Right lobe of liver (tissue), 6 donors: Measurements from ENCODE around the gene GRIK2. TPM values are rescaled to one million over a fixed set of nuclear protein-coding genes. Genes with fewer than 3 reads are reported as not detected.

ENCODE experiments used
- ATAC-seq, 4 donors: fragments of 200-7000 bp; cut with Tn5 transposase; one replicate each; pipeline ENCODE4 v1.9.1; 2020; ENCODE audit warnings: mild to moderate bottlenecking in 4 of 4, moderate library complexity in 4 of 4
- DNase-seq, 3 donors: peaks; one replicate each; pipeline ENCODE4 v3.0.0-alpha.2; 2020
- H3K27ac ChIP-seq, 3 donors: fragments of 200-600 bp; one replicate each; pipeline ENCODE4 v1.8.0; 2022
- H3K27me3 ChIP-seq, 2 donors: fragments of 200-600 bp; one replicate each; pipeline ENCODE4 v1.8.0; 2022
- H3K36me3 ChIP-seq, 4 donors: fragments of 200-600 bp; sonication (generic) in 1 of 4; one replicate each; pipeline versions ENCODE4 v1.5.1 to v1.8.0; 2017 to 2022; ENCODE audit warnings: control low read depth in 1 of 4
- H3K4me1 ChIP-seq, 4 donors: fragments of 200-600 bp; sonication (generic) in 1 of 4; one replicate each; pipeline versions ENCODE4 v1.5.1 to v1.8.0; 2017 to 2022; ENCODE audit warnings: control low read depth in 1 of 4
- H3K4me3 ChIP-seq, 3 donors: fragments of 200-600 bp; one replicate each; pipeline ENCODE4 v1.8.0; 2022
- H3K9me3 ChIP-seq, 4 donors: fragments of 200-600 bp; sonication (generic) in 1 of 4; one replicate each; pipeline versions ENCODE4 v1.5.1 to v1.8.0; 2017 to 2022; ENCODE audit warnings: control low read depth in 1 of 4
- POLR2A ChIP-seq: fragments of 450-650 bp; IDR thresholded peaks from one replicate; pipeline ENCODE4 v1.6.1; 2017; ENCODE audit warnings: antibody characterized with exemption, mild to moderate bottlenecking
- WGBS: methylation state at CpG from one replicate; pipeline ENCODE4 v1.1.6; 2018; ENCODE audit warnings: low coverage, low lambda C conversion rate; ENCODE audit not compliant: insufficient coverage; ENCODE audit errors: missing lambda C conversion rate; 5-methylcytosine and 5-hydroxymethylcytosine counted together
- intact Hi-C, 2 donors: fragments of 100-400 bp; cut with DNase I; formaldehyde crosslinking; loops; one replicate each; pipeline versions ENCODE4 v1.11.2 to v1.14.1; 2022
- total RNA-seq, 6 experiments: library from RNA; depleted of rRNA in 2 of 6; stranded (reverse); fragments of >200 nt in 2 of 6; fragmentation: NEBNext Ultra II Directional in 3 of 6; extraction: Animal tissue kit (Norgen Biotek cat#: 25700) in 3 of 6; gene quantifications; one replicate each; pipeline versions ENCODE4 v1.1.0 to v1.2.4, GENCODE V29; 2016 to 2023
- TF ChIP-seq, protein P1 (sequence below), 4 donors: fragments of 200-600 bp in 3 of 4; fragments of 450-650 bp in 1 of 4; IDR thresholded peaks; one replicate each; pipeline versions ENCODE4 v1.5.1 to v1.8.0; 2016 to 2022; ENCODE audit warnings: antibody characterized with exemption in 4 of 4, mild to moderate bottlenecking in 2 of 4
- donor health status: DM: no; HTN: yes; CAD: no.
- donor health status: DM: no; HTN: no; CAD: no.
- donor health status: DM: no; HTN: no; CAD: no.
- donor health status: DM: no; HTN: yes; CAD: no.
- donor health status: DM: no; HTN: yes; CAD: no.

Gene GRIK2
- total RNA-seq, 6 experiments from 2014 or later, result 0.04 to 0.24 (median 0.09) TPM; not detected in 3

DNA sequence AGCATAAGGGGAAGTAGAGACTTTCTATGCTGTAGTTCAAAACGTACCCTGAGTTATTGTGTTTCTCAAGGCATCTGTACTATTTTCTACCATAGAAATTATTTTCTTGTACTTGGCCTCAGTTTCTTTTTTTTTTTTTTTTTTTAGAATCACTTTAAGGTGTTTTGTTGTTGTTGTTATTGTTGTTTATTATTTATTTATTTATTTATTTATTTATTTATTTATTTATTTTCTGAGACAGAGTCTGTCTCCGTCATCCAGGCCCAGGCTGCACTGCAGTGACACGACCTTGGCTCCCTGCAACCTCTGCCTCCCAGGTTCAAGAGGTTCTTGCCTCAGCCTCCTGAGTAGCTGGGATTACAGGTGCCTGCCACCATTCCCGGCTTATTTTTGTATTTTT, 179.1 kb downstream of the GRIK2 start:
- Histone ChIP-seq H3K27me3 (no peaks in the 10 kb centered on the region), H3K9me3 (no peaks in the 10 kb centered on the region), H3K27ac (no peak overlapping the region), H3K4me1 (no peaks in the 10 kb centered on the region), H3K4me3 (no peak overlapping the region), H3K36me3 (no peaks in the 10 kb centered on the region)
- intact Hi-C loops, result no loop called here
- 73% methylated on average over 4 of the region's 4 CpGs for WGBS
- DNase-seq, result no peak
- TF ChIP-seq, protein P1, sequence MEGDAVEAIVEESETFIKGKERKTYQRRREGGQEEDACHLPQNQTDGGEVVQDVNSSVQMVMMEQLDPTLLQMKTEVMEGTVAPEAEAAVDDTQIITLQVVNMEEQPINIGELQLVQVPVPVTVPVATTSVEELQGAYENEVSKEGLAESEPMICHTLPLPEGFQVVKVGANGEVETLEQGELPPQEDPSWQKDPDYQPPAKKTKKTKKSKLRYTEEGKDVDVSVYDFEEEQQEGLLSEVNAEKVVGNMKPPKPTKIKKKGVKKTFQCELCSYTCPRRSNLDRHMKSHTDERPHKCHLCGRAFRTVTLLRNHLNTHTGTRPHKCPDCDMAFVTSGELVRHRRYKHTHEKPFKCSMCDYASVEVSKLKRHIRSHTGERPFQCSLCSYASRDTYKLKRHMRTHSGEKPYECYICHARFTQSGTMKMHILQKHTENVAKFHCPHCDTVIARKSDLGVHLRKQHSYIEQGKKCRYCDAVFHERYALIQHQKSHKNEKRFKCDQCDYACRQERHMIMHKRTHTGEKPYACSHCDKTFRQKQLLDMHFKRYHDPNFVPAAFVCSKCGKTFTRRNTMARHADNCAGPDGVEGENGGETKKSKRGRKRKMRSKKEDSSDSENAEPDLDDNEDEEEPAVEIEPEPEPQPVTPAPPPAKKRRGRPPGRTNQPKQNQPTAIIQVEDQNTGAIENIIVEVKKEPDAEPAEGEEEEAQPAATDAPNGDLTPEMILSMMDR (IDR thresholded peaks at IDR 0.05), result no peak
- no peak for TF ChIP-seq POLR2A
- no peak for ATAC-seq

DNA sequence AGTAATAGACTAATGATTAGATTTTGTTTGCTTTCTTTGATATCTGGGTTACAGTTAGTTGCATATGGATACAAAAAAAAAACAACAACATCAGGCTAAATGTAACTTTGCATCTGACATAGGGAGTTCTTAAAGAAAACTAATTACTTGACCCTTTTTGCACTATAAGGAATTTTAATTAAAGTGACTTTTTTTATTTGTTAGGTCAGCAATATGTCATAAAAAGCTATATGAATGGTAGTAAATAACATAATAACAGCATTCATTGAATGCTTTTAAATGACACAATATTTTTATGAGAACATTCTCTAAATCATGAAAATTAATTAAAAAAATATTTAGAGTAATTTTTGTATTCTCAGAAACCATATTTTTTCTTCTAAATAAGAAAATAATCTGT, 183.6 kb downstream of the GRIK2 start:
- no peak for ATAC-seq
- Histone ChIP-seq H3K4me1 (no peaks in the 10 kb centered on the region), H3K27ac (no peak overlapping the region), H3K9me3 (no peaks in the 10 kb centered on the region), H3K4me3 (no peak overlapping the region), H3K36me3 (no peaks in the 10 kb centered on the region), H3K27me3 (no peaks in the 10 kb centered on the region)
- no peak for TF ChIP-seq POLR2A
- TF ChIP-seq, protein P1 (IDR thresholded peaks at IDR 0.05), result no peak
- intact Hi-C loops, result no loop called here
- DNase-seq, result no peak

DNA sequence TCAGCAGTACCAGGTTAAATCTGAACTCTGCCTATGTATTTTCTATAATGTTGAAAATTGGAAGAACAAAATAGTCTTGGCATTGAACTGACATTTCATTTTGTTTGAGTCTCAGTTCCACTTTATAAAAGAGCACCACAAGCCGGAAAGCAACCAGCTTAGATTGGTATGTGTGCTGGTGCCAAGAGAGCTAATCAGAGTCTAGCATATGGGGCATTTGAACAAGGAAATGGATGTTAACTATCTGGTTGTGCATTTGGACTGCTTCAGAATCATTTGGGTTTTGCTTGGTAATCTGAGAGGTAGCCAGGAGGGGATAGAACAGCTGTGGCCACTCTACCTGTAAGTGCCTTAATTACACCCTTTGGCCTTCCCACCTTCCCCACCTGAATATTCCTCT, 184.8 kb downstream of the GRIK2 start:
- TF ChIP-seq, protein P1 (IDR thresholded peaks at IDR 0.05), result no peak
- TF ChIP-seq POLR2A, result no peak
- Histone ChIP-seq H3K36me3 (no peaks in the 10 kb centered on the region), H3K9me3 (no peaks in the 10 kb centered on the region), H3K4me3 (no peak overlapping the region), H3K27ac (no peak overlapping the region), H3K27me3 (no peaks in the 10 kb centered on the region), H3K4me1 (no peaks in the 10 kb centered on the region)
- ATAC-seq, result no peak
- no peak for DNase-seq
- 85% methylated on average over 1 of the region's 1 CpG for WGBS
- intact Hi-C loops, result no loop called here

DNA sequence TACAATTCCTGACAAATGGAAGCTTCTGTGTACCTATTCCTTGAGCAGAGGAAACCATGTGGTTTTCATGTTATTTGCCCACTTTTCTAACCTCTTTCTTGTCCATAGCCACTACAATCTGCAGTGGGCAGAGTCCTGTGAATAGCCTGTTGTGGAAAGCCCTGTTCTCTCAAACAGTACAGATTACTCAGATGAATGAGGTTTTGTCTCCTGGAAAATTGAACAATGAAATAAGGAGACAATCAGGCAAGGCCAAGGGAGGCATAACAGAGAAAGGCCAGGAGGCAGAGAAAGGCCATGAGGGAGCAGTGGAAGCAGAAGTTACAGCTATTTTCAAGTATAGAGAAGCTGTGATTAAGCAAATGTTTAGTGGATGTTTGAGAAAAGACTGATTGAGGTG, 189.3 kb downstream of the GRIK2 start:
- no peak for ATAC-seq

DNA sequence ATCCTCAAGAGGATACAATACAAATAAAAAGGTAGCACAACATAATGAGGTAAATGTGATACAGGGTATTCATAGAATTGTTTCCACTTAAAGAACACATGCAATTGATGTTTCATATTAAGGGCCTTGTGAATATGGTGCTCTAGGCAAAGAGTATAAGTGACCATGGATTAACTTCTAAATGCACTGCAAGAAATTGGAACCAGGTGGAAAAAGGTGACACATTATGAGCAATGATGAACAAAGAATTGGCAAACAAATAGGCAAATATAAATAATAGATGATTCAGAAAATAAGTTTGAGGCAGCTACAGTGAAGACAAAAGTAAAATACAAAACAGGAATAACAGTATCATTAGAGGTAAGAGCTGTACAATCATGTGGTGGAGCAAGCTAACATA, 192.0 kb downstream of the GRIK2 start:
- Histone ChIP-seq H3K9me3 (no peaks in the 10 kb centered on the region), H3K4me1 (no peaks in the 10 kb centered on the region), H3K4me3 (no peak overlapping the region), H3K27me3 (no peaks in the 10 kb centered on the region), H3K27ac (no peak overlapping the region), H3K36me3 (no peaks in the 10 kb centered on the region)
- no peak for TF ChIP-seq POLR2A
- TF ChIP-seq, protein P1 (IDR thresholded peaks at IDR 0.05), result no peak
- DNase-seq (no peak), ATAC-seq (no peak)
- intact Hi-C loops, result no loop called here

More for the DNA sequence above, 189.3 kb downstream of the GRIK2 start:
- DNase-seq, result no peak
- Histone ChIP-seq H3K4me3 (no peak overlapping the region), H3K36me3 (no peaks in the 10 kb centered on the region), H3K9me3 (no peaks in the 10 kb centered on the region), H3K27me3 (no peaks in the 10 kb centered on the region), H3K27ac (no peak overlapping the region), H3K4me1 (no peaks in the 10 kb centered on the region)
- no peak for TF ChIP-seq POLR2A
- TF ChIP-seq, protein P1 (IDR thresholded peaks at IDR 0.05), result no peak
- intact Hi-C loops, result no loop called here
